IPS DF 19.7 (cell line): ENCODE data around the gene KDM2B.

Source experiments
- DNase-seq: peaks from one replicate; pipeline ENCODE4 v3.0.0-alpha.2; 2013; ENCODE audit warnings: low read depth, low spot score

Gene KDM2B

DNA sequence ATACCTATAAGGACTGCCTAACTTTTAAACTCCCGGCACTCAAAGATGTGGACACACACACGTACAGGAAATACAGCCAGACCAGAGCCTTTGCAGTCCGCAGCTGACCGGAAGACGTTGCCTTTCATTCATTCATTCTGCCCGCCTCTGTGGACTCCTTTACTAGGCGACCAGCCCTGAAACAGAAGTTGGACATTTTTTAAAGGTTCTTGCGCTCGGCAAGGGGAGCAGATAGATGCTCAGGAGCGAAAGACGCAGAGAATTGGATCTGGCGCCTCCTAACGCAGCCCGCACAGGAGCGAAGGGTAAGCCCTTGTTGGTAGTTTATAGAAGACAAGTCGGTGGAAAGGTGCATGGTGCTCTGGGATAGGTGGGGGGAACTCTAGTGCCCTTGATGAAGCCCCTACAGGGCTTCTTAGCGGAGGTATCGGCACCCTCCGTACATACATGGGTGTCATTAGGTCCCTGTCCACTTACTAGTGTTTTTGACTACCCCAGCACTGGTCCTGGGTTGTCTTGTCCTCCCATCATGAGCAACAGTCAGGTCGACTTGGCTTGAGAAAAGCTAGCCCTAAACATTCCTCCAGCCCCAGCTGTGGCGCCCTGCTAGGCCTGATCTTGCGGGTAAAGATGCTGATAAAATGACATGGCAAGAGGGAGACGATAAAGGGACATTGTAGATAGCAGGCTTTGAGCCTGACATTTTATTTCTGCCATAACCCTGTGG lies at the start of gene KDM2B:
Gene KDM2B (minus strand): TSS at position 65 of the 727 bp plus-strand sequence. CDS start 112 bp downstream, outside the sequence.
- DNase-seq = no peak

DNA sequence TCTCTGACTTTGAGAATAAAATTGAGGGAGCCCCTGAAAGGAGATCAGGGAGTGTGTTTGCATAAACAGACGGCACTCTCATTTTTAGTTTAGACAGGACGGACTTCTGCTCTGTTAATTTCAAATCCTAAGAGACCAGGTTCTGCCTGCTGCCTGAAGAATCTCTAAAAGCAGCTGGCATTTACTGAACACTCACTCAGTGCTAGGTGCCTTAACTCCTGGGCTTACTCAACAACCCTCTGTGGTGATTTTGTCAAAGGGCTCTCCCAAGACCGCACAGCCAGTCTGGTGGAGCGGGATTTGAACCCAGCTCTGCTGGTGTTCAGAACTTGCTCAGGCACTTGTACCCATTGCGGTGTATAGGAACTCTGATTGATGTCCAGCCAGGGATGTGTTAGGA lies 47.7 kb upstream of the KDM2B start:
- no peak for DNase-seq

GRCh38 chr12:121628037-121628436 lies 47.2 kb upstream of the KDM2B start:
- no peak for DNase-seq

GRCh38 chr12:121626853-121627640 lies 46.2 kb upstream of the KDM2B start:
- no peak for DNase-seq

- DNase-seq = no peak
Measured at GRCh38 chr12:121626087-121626852, 45.4 kb upstream of the KDM2B start, which contains the start of gene ORAI1. Gene ORAI1, plus strand, starts transcription at chr12:121626530.

DNA sequence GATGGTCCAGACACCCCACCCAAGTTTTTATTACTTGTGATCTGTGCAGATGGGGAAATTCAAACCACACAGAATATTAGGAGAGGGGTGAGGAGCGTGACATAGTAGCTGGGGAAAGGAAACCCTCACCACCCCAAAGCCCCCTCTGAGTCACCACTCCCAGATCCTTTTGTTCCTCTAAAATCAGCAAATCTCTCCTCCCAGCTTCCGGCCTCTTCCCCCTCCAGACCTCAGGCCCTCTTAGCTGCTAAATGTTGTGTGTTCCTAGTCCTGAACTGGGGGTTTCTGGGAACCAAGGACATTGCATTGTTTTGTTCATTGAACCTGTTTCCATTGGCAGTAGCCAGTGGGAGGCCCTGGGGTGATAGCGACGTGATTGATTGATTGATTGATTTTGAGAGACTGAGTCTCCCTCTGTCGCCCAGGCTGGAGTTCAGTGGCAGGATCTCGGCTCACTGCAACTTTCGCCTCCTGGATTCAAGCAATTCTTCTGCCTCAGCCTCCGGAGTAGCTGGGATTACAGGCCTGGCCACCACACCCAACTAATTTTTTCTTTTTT lies 39.6 kb upstream of the KDM2B start:
- no peak for DNase-seq

- DNase-seq = no peak
Measured at GRCh38 chr12:121618659-121619233, 37.9 kb upstream of the KDM2B start.

GRCh38 chr12:121614872-121615467 lies 34.1 kb upstream of the KDM2B start:
- no peak for DNase-seq

DNA sequence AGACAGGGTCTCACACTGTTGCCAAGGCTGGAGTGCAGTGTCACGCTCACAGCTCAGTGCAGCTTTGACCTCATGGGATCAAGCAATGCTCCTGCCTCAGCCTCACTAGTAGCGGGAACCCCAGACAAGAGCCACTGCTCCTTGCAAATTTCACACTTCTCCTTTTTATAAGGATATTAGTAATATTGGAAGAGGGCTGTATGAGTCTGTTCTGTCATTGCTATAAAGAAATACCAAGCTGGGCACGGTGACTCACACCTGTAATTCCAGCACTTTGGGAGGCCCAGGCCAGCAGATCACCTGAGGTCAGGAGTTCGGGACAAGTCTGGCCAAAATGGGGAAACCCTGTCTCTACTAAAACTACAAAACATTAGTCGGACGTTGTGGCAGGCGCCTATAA lies 32.6 kb upstream of the KDM2B start:
- no peak for DNase-seq

DNA sequence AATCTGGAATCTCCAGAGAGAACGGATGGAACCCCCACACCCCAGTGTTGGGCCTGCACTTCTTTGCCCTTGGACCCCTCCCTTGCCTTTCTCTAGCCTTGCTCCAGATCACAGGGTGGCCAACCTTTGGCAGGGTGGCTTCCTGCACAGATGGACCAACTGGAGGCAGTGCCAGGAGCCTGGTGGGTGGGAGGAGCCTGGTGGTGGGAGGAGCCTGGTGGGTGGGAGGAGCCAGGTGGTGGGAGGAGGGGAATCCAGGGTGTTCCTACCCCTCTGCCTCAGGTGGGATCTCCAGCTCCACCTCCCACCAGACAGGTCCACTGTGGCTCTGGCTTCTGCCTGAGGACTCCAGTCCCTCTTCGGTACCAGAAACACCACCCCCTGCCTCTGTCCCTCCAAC lies 30.5 kb upstream of the KDM2B start:
- no peak for DNase-seq

DNA sequence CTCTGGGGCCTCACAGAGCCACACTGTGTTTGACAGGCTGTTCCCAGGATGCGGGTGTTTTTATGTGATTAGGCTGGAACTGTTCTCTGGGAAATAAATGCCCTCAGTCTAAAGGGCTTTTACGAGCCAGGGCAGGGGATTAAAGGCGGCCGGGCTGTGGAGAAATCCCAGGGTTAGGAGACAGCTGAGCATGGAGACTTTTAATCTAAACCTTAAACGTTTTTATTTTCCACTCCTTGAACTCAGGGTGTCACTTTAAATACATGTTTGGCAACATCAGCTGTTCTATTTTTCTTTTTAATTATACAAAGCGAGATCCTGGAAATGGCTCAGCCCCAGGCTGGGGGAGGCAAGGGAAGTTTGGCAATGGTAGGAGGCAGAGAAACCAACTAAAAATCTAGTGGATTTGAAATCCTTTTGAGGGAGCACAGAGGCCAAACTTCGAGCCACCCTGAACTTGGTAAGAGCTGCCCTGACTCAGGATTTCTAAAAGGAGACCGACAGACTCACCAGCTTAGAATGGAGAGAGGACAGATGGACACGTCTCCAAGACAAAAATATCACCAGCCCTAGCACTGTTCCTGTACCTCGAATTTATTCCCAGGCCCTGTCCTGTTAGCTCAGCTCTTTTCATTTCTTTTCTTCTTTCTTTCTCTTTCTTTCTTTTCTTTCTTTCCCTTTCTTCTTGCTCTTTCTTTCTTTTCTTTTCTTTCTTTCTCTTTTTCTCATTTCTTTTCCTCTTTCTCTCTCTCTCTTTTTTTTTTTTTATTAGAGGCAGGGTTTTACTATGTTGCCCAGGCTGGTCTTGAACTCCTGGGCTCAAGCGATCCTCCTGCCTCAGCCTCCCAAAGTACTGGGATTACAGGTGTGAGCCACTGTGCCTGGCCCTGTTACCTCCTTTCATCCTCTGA lies 29.7 kb upstream of the KDM2B start:
- no peak for DNase-seq

GRCh38 chr12:121608301-121608700 lies 27.5 kb upstream of the KDM2B start:
- no peak for DNase-seq

DNA sequence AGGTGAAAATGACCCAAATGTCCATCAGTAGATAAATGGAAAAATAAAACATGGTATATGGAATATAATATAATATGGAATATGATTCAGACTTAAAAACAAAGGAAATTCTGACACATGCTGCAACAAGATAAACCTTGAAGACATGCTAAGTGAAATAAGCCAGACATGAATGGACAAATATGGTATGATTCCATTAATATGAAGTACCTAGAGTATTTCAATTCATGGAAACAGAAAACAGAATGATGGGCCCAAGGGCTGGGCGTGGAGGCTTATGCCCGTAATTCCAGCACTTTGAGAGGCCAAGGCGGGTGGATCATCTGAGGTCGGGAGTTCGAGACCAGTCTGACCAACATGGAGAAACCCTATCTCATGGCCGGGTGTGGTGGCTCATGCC lies 22.8 kb upstream of the KDM2B start:
- no peak for DNase-seq

GRCh38 chr12:121602766-121603165 lies 21.9 kb upstream of the KDM2B start:
- no peak for DNase-seq

GRCh38 chr12:121600702-121601336 lies 20.0 kb upstream of the KDM2B start:
- no peak for DNase-seq

GRCh38 chr12:121596526-121596925 lies 15.7 kb upstream of the KDM2B start:
- DNase-seq = no peak

- DNase-seq = no peak
Measured at GRCh38 chr12:121595520-121595919, 14.7 kb upstream of the KDM2B start.

DNA sequence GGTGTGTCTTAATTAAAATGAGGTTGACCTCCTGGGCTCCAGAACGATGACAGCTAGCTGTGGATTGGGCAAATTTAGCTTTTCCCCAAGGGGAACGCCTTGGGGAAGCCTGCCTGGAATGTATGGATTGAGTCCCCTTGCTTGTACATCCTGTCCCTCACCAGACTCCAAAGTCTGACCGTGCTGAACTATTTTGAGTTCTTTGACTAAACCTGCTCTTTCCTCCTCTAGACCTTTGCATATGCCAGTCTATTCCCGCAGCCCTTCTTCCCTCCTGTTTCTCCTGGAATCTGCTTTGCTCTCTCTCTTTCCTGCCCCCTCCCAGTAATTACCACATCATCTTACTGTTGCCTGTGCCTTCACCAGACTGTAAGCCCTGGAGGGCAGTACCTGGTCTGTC lies 11.5 kb upstream of the KDM2B start:
- DNase-seq = no peak

- no peak for DNase-seq
Measured at GRCh38 chr12:121590476-121591143, 9.8 kb upstream of the KDM2B start.
